H9 (cell line): Measurements from ENCODE around the gene LRP8. TPM values are rescaled to one million over a fixed set of nuclear protein-coding genes. Genes with fewer than 3 reads are reported as not detected.

Experiments
- DNase-seq: peaks from one replicate; pipeline ENCODE4 v3.0.0-alpha.2; 2017
- H2AFZ ChIP-seq: one replicate; pipeline ENCODE4 v1.6.1; 2013; ENCODE audit warnings: mild to moderate bottlenecking, low read length, control low read depth, moderate library complexity
- H2AK5ac ChIP-seq: 2 replicates; pipeline ENCODE4 v1.6.1; 2013; ENCODE audit warnings: low read length, control low read depth, mixed read lengths; ENCODE audit not compliant: insufficient read length
- H2BK120ac ChIP-seq: one replicate; pipeline ENCODE4 v1.6.1; 2013; ENCODE audit warnings: low read depth, mild to moderate bottlenecking, low read length, control low read depth, inconsistent platforms; ENCODE audit not compliant: poor library complexity, severe bottlenecking
- H2BK12ac ChIP-seq: 2 replicates; pipeline ENCODE4 v1.6.1; 2013; ENCODE audit warnings: low read length, control low read depth, mixed read lengths, low read depth; ENCODE audit not compliant: insufficient read length
- H2BK15ac ChIP-seq: 2 replicates; pipeline ENCODE4 v1.6.1; 2013; ENCODE audit warnings: low read depth, low read length, control low read depth
- H2BK20ac ChIP-seq: one replicate; pipeline ENCODE4 v1.6.1; 2013; ENCODE audit warnings: low read depth, mild to moderate bottlenecking, low read length, control low read depth, inconsistent platforms; ENCODE audit not compliant: poor library complexity, severe bottlenecking
- H2BK5ac ChIP-seq: 2 replicates; pipeline ENCODE4 v1.6.1; 2013; ENCODE audit warnings: low read length, control low read depth, mixed read lengths; ENCODE audit not compliant: insufficient read length
- H3K14ac ChIP-seq: 2 replicates; pipeline ENCODE4 v1.6.1; 2013; ENCODE audit warnings: low read length, control low read depth; ENCODE audit not compliant: insufficient read depth
- H3K18ac ChIP-seq: 2 replicates; pipeline ENCODE4 v1.6.1; 2013; ENCODE audit warnings: low read depth, mild to moderate bottlenecking, mixed read lengths, low read length, control low read depth; ENCODE audit not compliant: insufficient read length
- H3K23ac ChIP-seq: 2 replicates; pipeline ENCODE4 v1.6.1; 2013; ENCODE audit warnings: low read length, control low read depth, mixed read lengths, low read depth; ENCODE audit not compliant: insufficient read length
- H3K23me2 ChIP-seq: 2 replicates; pipeline ENCODE4 v1.6.1; 2013; ENCODE audit warnings: low read depth, mild to moderate bottlenecking, mixed read lengths, low read length, control low read depth; ENCODE audit not compliant: insufficient read length, poor library complexity, severe bottlenecking
- H3K27ac ChIP-seq: 2 replicates; pipeline ENCODE4 v1.5.1; 2013; ENCODE audit warnings: low read length, control low read depth, mixed read lengths, low read depth; ENCODE audit not compliant: insufficient read length
- H3K27me3 ChIP-seq: 2 replicates; pipeline ENCODE4 v1.6.1; 2013; ENCODE audit warnings: low read length, control low read depth, inconsistent platforms; ENCODE audit not compliant: insufficient read depth
- H3K4ac ChIP-seq: 2 replicates; pipeline ENCODE4 v1.6.1; 2013; ENCODE audit warnings: low read depth, mild to moderate bottlenecking, control low read depth, inconsistent platforms, low read length, moderate library complexity
- H3K4me1 ChIP-seq: 2 replicates; pipeline ENCODE4 v1.6.1; 2013; ENCODE audit warnings: low read length, control low read depth, inconsistent platforms; ENCODE audit not compliant: insufficient read depth
- H3K4me2 ChIP-seq: 2 replicates; pipeline ENCODE4 v1.6.1; 2013; ENCODE audit warnings: low read length, control low read depth, mixed read lengths; ENCODE audit not compliant: insufficient read length, insufficient read depth
- H3K56ac ChIP-seq: 2 replicates; pipeline ENCODE4 v1.6.1; 2013; ENCODE audit warnings: low read depth, mild to moderate bottlenecking, mixed read lengths, low read length, control low read depth; ENCODE audit not compliant: insufficient read length
- H3K79me1 ChIP-seq: 2 replicates; pipeline ENCODE4 v1.6.1; 2013; ENCODE audit warnings: low read depth, mild to moderate bottlenecking, moderate library complexity, low read length, control low read depth, inconsistent platforms; ENCODE audit not compliant: insufficient read depth, poor library complexity, severe bottlenecking
- H3K79me2 ChIP-seq: 2 replicates; pipeline ENCODE4 v1.6.1; 2013; ENCODE audit warnings: low read length, control low read depth, inconsistent platforms; ENCODE audit not compliant: insufficient read depth
- H3K9ac ChIP-seq: 2 replicates; pipeline ENCODE4 v1.6.1; 2013; ENCODE audit warnings: low read length, control low read depth, mixed read lengths; ENCODE audit not compliant: insufficient read length; ENCODE audit errors: extremely low read depth
- H3K9me3 ChIP-seq: one replicate; pipeline ENCODE4 v1.6.1; 2013; ENCODE audit warnings: low read depth, low read length, inconsistent platforms; ENCODE audit not compliant: control insufficient read depth
- H3T11ph ChIP-seq: one replicate; pipeline ENCODE4 v1.6.1; 2013; ENCODE audit warnings: mild to moderate bottlenecking, low read length, control low read depth, inconsistent platforms
- H4K20me1 ChIP-seq: one replicate; pipeline ENCODE4 v1.6.1; 2013; ENCODE audit not compliant: control insufficient read depth, insufficient read length, insufficient read depth
- H4K5ac ChIP-seq: 2 replicates; pipeline ENCODE4 v1.6.1; 2013; ENCODE audit warnings: low read depth, mild to moderate bottlenecking, mixed read lengths, low read length, control low read depth; ENCODE audit not compliant: insufficient read length
- H4K8ac ChIP-seq: replicated peaks from 2 replicates; pipeline ENCODE4 v1.6.1; 2013; ENCODE audit warnings: low read length, control low read depth, mixed read lengths, low read depth; ENCODE audit not compliant: insufficient read length
- H4K91ac ChIP-seq: 2 replicates; pipeline ENCODE4 v1.6.1; 2013; ENCODE audit warnings: low read depth, mild to moderate bottlenecking, moderate library complexity, mixed read lengths, low read length, control low read depth; ENCODE audit not compliant: insufficient read length
- H3K27ac Mint-ChIP-seq, 3 experiments: 2 replicates in 2 of 3; 3 replicates in 1 of 3; pipeline ENCODE4 v1.8.0; 2020 to 2021; ENCODE audit warnings: mixed read lengths in 3 of 3, mild to moderate bottlenecking in 1 of 3, moderate library complexity in 1 of 3
- H3K27me3 Mint-ChIP-seq: 2 replicates; pipeline ENCODE4 v1.8.0; 2021; ENCODE audit warnings: low read depth, mild to moderate bottlenecking, moderate library complexity, mixed read lengths
- H3K36me3 Mint-ChIP-seq, 3 experiments: 2 replicates in 2 of 3; 3 replicates in 1 of 3; pipeline ENCODE4 v1.8.0; 2020 to 2021; ENCODE audit warnings: low read depth in 3 of 3, mixed read lengths in 3 of 3; ENCODE audit not compliant: insufficient read depth in 1 of 3
- H3K4me1 Mint-ChIP-seq, 2 experiments: 2 replicates each; pipeline ENCODE4 v1.8.0; 2020; ENCODE audit warnings: mixed read lengths in 2 of 2
- H3K4me3 Mint-ChIP-seq, 2 experiments: 2 replicates in 1 of 2; 3 replicates in 1 of 2; pipeline ENCODE4 v1.8.0; 2020 to 2021; ENCODE audit warnings: mild to moderate bottlenecking in 2 of 2, mixed read lengths in 2 of 2, moderate library complexity in 1 of 2
- H3K9me3 Mint-ChIP-seq, 2 experiments: 2 replicates in 1 of 2; 3 replicates in 1 of 2; pipeline ENCODE4 v1.8.0; 2020; ENCODE audit warnings: mild to moderate bottlenecking in 2 of 2, mixed read lengths in 2 of 2, moderate library complexity in 1 of 2
- WGBS: extraction: QIAGEN DNeasy Blood & Tissue Kit; methylation state at CpG from one replicate; pipeline ENCODE4 v1.1.7; 2013; ENCODE audit warnings: missing lambda C conversion rate, low lambda C conversion rate, mixed read lengths; ENCODE audit not compliant: insufficient read length; ENCODE audit errors: extremely low coverage; 5-methylcytosine and 5-hydroxymethylcytosine counted together
- total RNA-seq: library from RNA; stranded (reverse); gene quantifications from 2 replicates; pipeline ENCODE4 v1.2.1, GENCODE V29; 2021
- TF ChIP-seq, protein P1 (sequence below): fragments of 200-600 bp; sonication (generic); conservative IDR thresholded peaks from 3 replicates; pipeline ENCODE4 v1.8.0; 2021; ENCODE audit warnings: antibody characterized with exemption, mild to moderate bottlenecking

Gene LRP8
- total RNA-seq, 1 experiment from 2014 or later, result 78.6 TPM

DNA sequence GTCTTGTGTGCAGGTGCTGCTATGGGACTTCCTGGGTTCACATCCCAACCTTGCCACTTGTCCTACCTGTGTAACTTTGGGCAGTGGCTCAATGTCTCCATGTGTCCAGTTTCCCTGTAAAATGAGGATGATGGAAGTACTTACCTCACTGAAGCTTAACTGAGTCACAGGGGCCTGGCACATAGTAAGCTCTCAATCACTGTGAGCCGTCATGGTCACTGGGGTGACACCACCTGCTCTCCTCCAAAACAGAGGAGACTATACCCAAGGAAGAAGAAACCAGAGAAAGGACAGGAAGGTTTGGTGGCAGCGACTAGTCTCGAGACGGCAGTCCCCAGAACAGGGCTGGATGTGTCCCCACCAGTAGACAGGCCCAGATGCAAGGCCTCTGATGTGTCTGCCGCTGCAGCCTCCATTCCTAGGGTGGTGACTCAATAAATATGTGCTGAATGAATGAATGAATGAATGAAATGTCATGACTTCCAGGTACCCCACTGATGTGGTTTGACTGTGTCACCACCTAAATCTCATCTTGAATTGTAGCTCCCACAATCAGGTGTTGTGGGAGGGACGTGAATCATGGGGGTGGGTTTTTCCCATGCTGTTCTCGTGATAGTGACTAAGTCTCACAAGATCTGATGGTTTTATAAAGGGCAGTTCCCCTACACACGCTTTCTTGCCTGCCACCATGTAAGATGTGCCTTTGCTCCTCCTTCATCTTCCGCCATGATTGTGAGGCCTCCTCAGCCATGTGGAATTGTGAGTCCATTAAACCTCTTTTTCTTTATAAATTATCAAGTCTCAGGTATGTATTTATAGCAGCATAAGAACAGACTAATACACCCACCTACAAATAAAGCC, 13.0 kb upstream of the LRP8 start:
- Histone ChIP-seq H3T11ph (no peak overlapping the region), H3K9ac (no peak overlapping the region), H3K4me2 (no peak overlapping the region), H4K5ac (no peak overlapping the region), H3K27ac (no peak overlapping the region), H3K14ac (no peak overlapping the region), H2BK12ac (no peak overlapping the region), H4K8ac (no peak overlapping the region), H2BK15ac (no peak overlapping the region), H3K79me1 (no peaks in the 10 kb centered on the region), H4K20me1 (no peaks in the 10 kb centered on the region), H3K23ac (no peak overlapping the region), H2BK20ac (no peak overlapping the region), H3K56ac (no peak overlapping the region), H2AFZ (no peak overlapping the region), H2BK120ac (no peak overlapping the region), H3K23me2 (no peaks in the 10 kb centered on the region), H4K91ac (no peak overlapping the region), H3K79me2 (no peaks in the 10 kb centered on the region), H3K27me3 (no peaks in the 10 kb centered on the region; the same call in 1 of the 2 replicates), H3K9me3 (no peaks in the 10 kb centered on the region), H3K4ac (no peak overlapping the region), H3K4me1 (no peaks in the 10 kb centered on the region), H2AK5ac (no peak overlapping the region), H3K18ac (no peak overlapping the region), H2BK5ac (no peak overlapping the region)
- peaks cover 35% of the 10 kb centered on the region for H3K27me3 Mint-ChIP-seq
- no CpG with 5 or more reads among the region's 9 CpGs for WGBS
- no peaks in the 10 kb centered on the region for H3K36me3 Mint-ChIP-seq
- DNase-seq, result peak; percentile 3
- H3K27ac Mint-ChIP-seq, result no peak overlapping the region
- H3K4me3 Mint-ChIP-seq, result no peak overlapping the region
- peaks cover 0 to 5% of the 10 kb centered on the region in 2 experiments; a peak in 3 of 5 replicates for H3K9me3 Mint-ChIP-seq
- TF ChIP-seq, protein P1, sequence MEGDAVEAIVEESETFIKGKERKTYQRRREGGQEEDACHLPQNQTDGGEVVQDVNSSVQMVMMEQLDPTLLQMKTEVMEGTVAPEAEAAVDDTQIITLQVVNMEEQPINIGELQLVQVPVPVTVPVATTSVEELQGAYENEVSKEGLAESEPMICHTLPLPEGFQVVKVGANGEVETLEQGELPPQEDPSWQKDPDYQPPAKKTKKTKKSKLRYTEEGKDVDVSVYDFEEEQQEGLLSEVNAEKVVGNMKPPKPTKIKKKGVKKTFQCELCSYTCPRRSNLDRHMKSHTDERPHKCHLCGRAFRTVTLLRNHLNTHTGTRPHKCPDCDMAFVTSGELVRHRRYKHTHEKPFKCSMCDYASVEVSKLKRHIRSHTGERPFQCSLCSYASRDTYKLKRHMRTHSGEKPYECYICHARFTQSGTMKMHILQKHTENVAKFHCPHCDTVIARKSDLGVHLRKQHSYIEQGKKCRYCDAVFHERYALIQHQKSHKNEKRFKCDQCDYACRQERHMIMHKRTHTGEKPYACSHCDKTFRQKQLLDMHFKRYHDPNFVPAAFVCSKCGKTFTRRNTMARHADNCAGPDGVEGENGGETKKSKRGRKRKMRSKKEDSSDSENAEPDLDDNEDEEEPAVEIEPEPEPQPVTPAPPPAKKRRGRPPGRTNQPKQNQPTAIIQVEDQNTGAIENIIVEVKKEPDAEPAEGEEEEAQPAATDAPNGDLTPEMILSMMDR, result no peak
- peaks cover 7 to 8% of the 10 kb centered on the region in 2 experiments for H3K4me1 Mint-ChIP-seq
